ENCODE data around the gene SSTR4.

SSTR4 gene

GRCh38 chr20:23005776-23006175 lies 29.3 kb upstream of the SSTR4 start:
- Histone ChIP-seq H3K9me3 (ENCODE audit: low read length) (no peaks in the 10 kb centered on the region), H3K27me3 (ENCODE audit: control insufficient read depth in 1 of 2, insufficient read depth in 2 of 2, low read length in 2 of 2) (no peaks in the 10 kb centered on the region), H3K4me1 (ENCODE audit: insufficient read depth, low read length) (no peaks in the 10 kb centered on the region), H3K4me3 (ENCODE audit: low read depth in 1 of 2, low read length in 2 of 2) (no peak overlapping the region), H3K27ac (ENCODE audit: low read depth, low read length) (no peak overlapping the region), H3K36me3 (ENCODE audit: insufficient read depth, low read length) (no peaks in the 10 kb centered on the region), H3K9ac (ENCODE audit: low read length) (no peak overlapping the region)

GRCh38 chr20:23007462-23007861 lies 27.6 kb upstream of the SSTR4 start:
- H3K4me1 ChIP-seq (ENCODE audit: insufficient read depth, low read length), result no peaks in the 10 kb centered on the region

GRCh38 chr20:23007886-23008655 lies 27.0 kb upstream of the SSTR4 start:
- H3K36me3 ChIP-seq (ENCODE audit: insufficient read depth, low read length), result no peaks in the 10 kb centered on the region
- no peak overlapping the region for H3K4me3 ChIP-seq (ENCODE audit: low read depth in 1 of 2, low read length in 2 of 2)
- H3K4me1 ChIP-seq (ENCODE audit: insufficient read depth, low read length), result no peaks in the 10 kb centered on the region
- H3K9me3 ChIP-seq (ENCODE audit: low read length), result no peaks in the 10 kb centered on the region
- H3K9ac ChIP-seq (ENCODE audit: low read length), result no peak overlapping the region
- H3K27me3 ChIP-seq (ENCODE audit: control insufficient read depth in 1 of 2, insufficient read depth in 2 of 2, low read length in 2 of 2), result no peaks in the 10 kb centered on the region
- H3K27ac ChIP-seq (ENCODE audit: low read depth, low read length), result no peak overlapping the region

More at GRCh38 chr20:23007462-23007861, 27.6 kb upstream of the SSTR4 start:
- Histone ChIP-seq H3K27ac (ENCODE audit: low read depth, low read length) (no peak overlapping the region), H3K9me3 (ENCODE audit: low read length) (no peaks in the 10 kb centered on the region), H3K36me3 (ENCODE audit: insufficient read depth, low read length) (no peaks in the 10 kb centered on the region), H3K4me3 (ENCODE audit: low read depth in 1 of 2, low read length in 2 of 2) (no peak overlapping the region), H3K9ac (ENCODE audit: low read length) (no peak overlapping the region), H3K27me3 (ENCODE audit: control insufficient read depth in 1 of 2, insufficient read depth in 2 of 2, low read length in 2 of 2) (no peaks in the 10 kb centered on the region)

- Histone ChIP-seq H3K4me1 (ENCODE audit: insufficient read depth, low read length) (no peaks in the 10 kb centered on the region), H3K4me3 (ENCODE audit: low read depth in 1 of 2, low read length in 2 of 2) (no peak overlapping the region), H3K9me3 (ENCODE audit: low read length) (no peaks in the 10 kb centered on the region), H3K9ac (ENCODE audit: low read length) (no peak overlapping the region), H3K27ac (ENCODE audit: low read depth, low read length) (no peak overlapping the region), H3K36me3 (ENCODE audit: insufficient read depth, low read length) (no peaks in the 10 kb centered on the region), H3K27me3 (ENCODE audit: control insufficient read depth in 1 of 2, insufficient read depth in 2 of 2, low read length in 2 of 2) (no peaks in the 10 kb centered on the region)
Observed at GRCh38 chr20:23008667-23009066, 26.4 kb upstream of the SSTR4 start.

- Histone ChIP-seq H3K36me3 (ENCODE audit: insufficient read depth, low read length) (no peaks in the 10 kb centered on the region), H3K4me1 (ENCODE audit: insufficient read depth, low read length) (no peaks in the 10 kb centered on the region), H3K27me3 (ENCODE audit: control insufficient read depth in 1 of 2, insufficient read depth in 2 of 2, low read length in 2 of 2) (no peaks in the 10 kb centered on the region), H3K9ac (ENCODE audit: low read length) (no peak overlapping the region), H3K4me3 (ENCODE audit: low read depth in 1 of 2, low read length in 2 of 2) (no peak overlapping the region), H3K9me3 (ENCODE audit: low read length) (no peaks in the 10 kb centered on the region), H3K27ac (ENCODE audit: low read depth, low read length) (no peak overlapping the region)
Observed at GRCh38 chr20:23009636-23010035, 25.5 kb upstream of the SSTR4 start.

GRCh38 chr20:23010096-23010495 lies 25.0 kb upstream of the SSTR4 start:
- no peaks in the 10 kb centered on the region for H3K36me3 ChIP-seq (ENCODE audit: insufficient read depth, low read length)
- H3K27me3 ChIP-seq (ENCODE audit: control insufficient read depth in 1 of 2, insufficient read depth in 2 of 2, low read length in 2 of 2), result no peaks in the 10 kb centered on the region
- H3K27ac ChIP-seq (ENCODE audit: low read depth, low read length), result no peak overlapping the region
- H3K9me3 ChIP-seq (ENCODE audit: low read length), result no peaks in the 10 kb centered on the region
- H3K9ac ChIP-seq (ENCODE audit: low read length), result no peak overlapping the region
- no peak overlapping the region for H3K4me3 ChIP-seq (ENCODE audit: low read depth in 1 of 2, low read length in 2 of 2)
- no peaks in the 10 kb centered on the region for H3K4me1 ChIP-seq (ENCODE audit: insufficient read depth, low read length)

GRCh38 chr20:23011008-23011721 lies 23.9 kb upstream of the SSTR4 start:
- no peaks in the 10 kb centered on the region for H3K9me3 ChIP-seq (ENCODE audit: low read length)
- no peaks in the 10 kb centered on the region for H3K36me3 ChIP-seq (ENCODE audit: insufficient read depth, low read length)
- no peak overlapping the region for H3K27ac ChIP-seq (ENCODE audit: low read depth, low read length)
- H3K9ac ChIP-seq (ENCODE audit: low read length), result no peak overlapping the region
- no peaks in the 10 kb centered on the region for H3K4me1 ChIP-seq (ENCODE audit: insufficient read depth, low read length)
- H3K4me3 ChIP-seq (ENCODE audit: low read depth in 1 of 2, low read length in 2 of 2), result no peak overlapping the region
- no peaks in the 10 kb centered on the region for H3K27me3 ChIP-seq (ENCODE audit: control insufficient read depth in 1 of 2, insufficient read depth in 2 of 2, low read length in 2 of 2)

GRCh38 chr20:23013429-23013828 lies 21.7 kb upstream of the SSTR4 start:
- no peak overlapping the region for H3K9ac ChIP-seq (ENCODE audit: low read length)
- no peak overlapping the region for H3K4me3 ChIP-seq (ENCODE audit: low read depth in 1 of 2, low read length in 2 of 2)
- no peaks in the 10 kb centered on the region for H3K9me3 ChIP-seq (ENCODE audit: low read length)
- no peaks in the 10 kb centered on the region for H3K36me3 ChIP-seq (ENCODE audit: insufficient read depth, low read length)
- H3K27ac ChIP-seq (ENCODE audit: low read depth, low read length), result no peak overlapping the region
- H3K27me3 ChIP-seq (ENCODE audit: control insufficient read depth in 1 of 2, insufficient read depth in 2 of 2, low read length in 2 of 2), result no peaks in the 10 kb centered on the region
- H3K4me1 ChIP-seq (ENCODE audit: insufficient read depth, low read length), result no peaks in the 10 kb centered on the region

- Histone ChIP-seq H3K4me1 (ENCODE audit: insufficient read depth, low read length) (no peaks in the 10 kb centered on the region), H3K27me3 (ENCODE audit: control insufficient read depth in 1 of 2, insufficient read depth in 2 of 2, low read length in 2 of 2) (no peaks in the 10 kb centered on the region), H3K36me3 (ENCODE audit: insufficient read depth, low read length) (no peaks in the 10 kb centered on the region), H3K9me3 (ENCODE audit: low read length) (no peaks in the 10 kb centered on the region), H3K9ac (ENCODE audit: low read length) (no peak overlapping the region), H3K27ac (ENCODE audit: low read depth, low read length) (no peak overlapping the region), H3K4me3 (ENCODE audit: low read depth in 1 of 2, low read length in 2 of 2) (no peak overlapping the region)
Observed at GRCh38 chr20:23017516-23017915, 17.6 kb upstream of the SSTR4 start.

- no peak overlapping the region for H3K9ac ChIP-seq (ENCODE audit: low read length)
Observed at GRCh38 chr20:23018432-23018831, 16.7 kb upstream of the SSTR4 start.

GRCh38 chr20:23018941-23019340 lies 16.2 kb upstream of the SSTR4 start:
- no peak overlapping the region for H3K4me3 ChIP-seq (ENCODE audit: low read depth in 1 of 2, low read length in 2 of 2)
- H3K4me1 ChIP-seq (ENCODE audit: insufficient read depth, low read length), result no peaks in the 10 kb centered on the region
- no peaks in the 10 kb centered on the region for H3K27me3 ChIP-seq (ENCODE audit: control insufficient read depth in 1 of 2, insufficient read depth in 2 of 2, low read length in 2 of 2)
- no peak overlapping the region for H3K9ac ChIP-seq (ENCODE audit: low read length)
- no peaks in the 10 kb centered on the region for H3K36me3 ChIP-seq (ENCODE audit: insufficient read depth, low read length)
- no peak overlapping the region for H3K27ac ChIP-seq (ENCODE audit: low read depth, low read length)
- H3K9me3 ChIP-seq (ENCODE audit: low read length), result no peaks in the 10 kb centered on the region

More at GRCh38 chr20:23018432-23018831, 16.7 kb upstream of the SSTR4 start:
- Histone ChIP-seq H3K27me3 (ENCODE audit: control insufficient read depth in 1 of 2, insufficient read depth in 2 of 2, low read length in 2 of 2) (no peaks in the 10 kb centered on the region), H3K36me3 (ENCODE audit: insufficient read depth, low read length) (no peaks in the 10 kb centered on the region), H3K4me1 (ENCODE audit: insufficient read depth, low read length) (no peaks in the 10 kb centered on the region), H3K9me3 (ENCODE audit: low read length) (no peaks in the 10 kb centered on the region), H3K4me3 (ENCODE audit: low read depth in 1 of 2, low read length in 2 of 2) (no peak overlapping the region), H3K27ac (ENCODE audit: low read depth, low read length) (no peak overlapping the region)

GRCh38 chr20:23019403-23019802 lies 15.7 kb upstream of the SSTR4 start:
- Histone ChIP-seq H3K9ac (ENCODE audit: low read length) (no peak overlapping the region), H3K27ac (ENCODE audit: low read depth, low read length) (no peak overlapping the region), H3K27me3 (ENCODE audit: control insufficient read depth in 1 of 2, insufficient read depth in 2 of 2, low read length in 2 of 2) (no peaks in the 10 kb centered on the region), H3K4me1 (ENCODE audit: insufficient read depth, low read length) (no peaks in the 10 kb centered on the region), H3K4me3 (ENCODE audit: low read depth in 1 of 2, low read length in 2 of 2) (no peak overlapping the region), H3K36me3 (ENCODE audit: insufficient read depth, low read length) (no peaks in the 10 kb centered on the region), H3K9me3 (ENCODE audit: low read length) (no peaks in the 10 kb centered on the region)

Data from muscle layer of colon (tissue), 2 donors.